GM18909 (cell line): ENCODE measurements around the gene CTAGE15.
"Not testable (repeated sequence)": the region's sequence is repeated elsewhere in the genome, so short reads cannot be mapped to it uniquely, and the experiment has no call there.

Experiments
- ATAC-seq: cut with Tn5 transposase; IDR thresholded peaks from one replicate; pipeline ENCODE4 v1.9.1; 2021; ENCODE audit warnings: mild to moderate bottlenecking; ENCODE audit not compliant: unreplicated experiment, poor library complexity

CTAGE15 gene, protein sequence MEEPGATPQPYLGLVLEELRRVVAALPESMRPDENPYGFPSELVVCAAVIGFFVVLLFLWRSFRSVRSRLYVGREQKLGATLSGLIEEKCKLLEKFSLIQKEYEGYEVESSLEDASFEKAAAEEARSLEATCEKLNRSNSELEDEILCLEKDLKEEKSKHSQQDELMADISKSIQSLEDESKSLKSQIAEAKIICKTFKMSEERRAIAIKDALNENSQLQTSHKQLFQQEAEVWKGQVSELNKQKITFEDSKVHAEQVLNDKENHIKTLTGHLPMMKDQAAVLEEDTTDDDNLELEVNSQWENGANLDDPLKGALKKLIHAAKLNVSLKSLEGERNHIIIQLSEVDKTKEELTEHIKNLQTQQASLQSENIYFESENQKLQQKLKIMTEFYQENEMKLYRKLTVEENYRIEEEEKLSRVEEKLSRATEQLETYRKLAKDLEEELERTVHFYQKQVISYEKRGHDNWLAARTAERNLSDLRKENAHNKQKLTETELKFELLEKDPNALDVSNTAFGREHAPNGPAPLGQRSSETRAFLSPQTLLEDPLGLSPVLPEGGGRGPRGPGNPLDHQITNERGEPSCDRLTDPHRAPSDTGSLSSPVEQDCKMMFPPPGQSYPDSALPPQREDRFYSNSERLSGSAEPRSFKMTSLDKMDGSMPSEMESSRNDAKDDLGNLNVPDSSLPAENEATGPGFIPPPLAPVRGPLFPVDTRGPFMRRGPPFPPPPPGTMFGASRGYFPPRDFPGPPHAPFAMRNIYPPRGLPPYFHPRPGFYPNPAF

DNA sequence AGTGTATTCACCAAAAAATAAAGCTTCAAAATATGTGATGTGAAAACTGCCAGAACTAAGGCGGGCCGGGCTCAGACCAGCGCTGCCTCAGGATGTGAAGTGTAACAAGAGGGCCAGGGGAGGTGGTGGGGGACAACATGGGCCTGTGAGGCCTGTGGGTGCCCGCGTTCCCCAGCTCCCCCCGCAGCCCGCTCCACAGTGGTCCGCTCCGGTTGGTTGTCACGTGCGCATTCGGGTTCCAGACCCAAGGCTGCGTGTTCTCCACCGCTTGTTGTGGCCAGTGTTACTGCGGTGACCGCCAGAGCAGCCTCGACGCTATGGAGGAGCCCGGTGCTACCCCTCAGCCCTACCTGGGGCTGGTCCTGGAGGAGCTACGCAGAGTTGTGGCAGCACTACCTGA, at the start of gene CTAGE15:
CTAGE15 (plus strand) TSS at position 301 of the 400 bp plus-strand sequence; CDS start at position 318, 17 bp downstream.
- not testable (repeated sequence) for ATAC-seq

DNA sequence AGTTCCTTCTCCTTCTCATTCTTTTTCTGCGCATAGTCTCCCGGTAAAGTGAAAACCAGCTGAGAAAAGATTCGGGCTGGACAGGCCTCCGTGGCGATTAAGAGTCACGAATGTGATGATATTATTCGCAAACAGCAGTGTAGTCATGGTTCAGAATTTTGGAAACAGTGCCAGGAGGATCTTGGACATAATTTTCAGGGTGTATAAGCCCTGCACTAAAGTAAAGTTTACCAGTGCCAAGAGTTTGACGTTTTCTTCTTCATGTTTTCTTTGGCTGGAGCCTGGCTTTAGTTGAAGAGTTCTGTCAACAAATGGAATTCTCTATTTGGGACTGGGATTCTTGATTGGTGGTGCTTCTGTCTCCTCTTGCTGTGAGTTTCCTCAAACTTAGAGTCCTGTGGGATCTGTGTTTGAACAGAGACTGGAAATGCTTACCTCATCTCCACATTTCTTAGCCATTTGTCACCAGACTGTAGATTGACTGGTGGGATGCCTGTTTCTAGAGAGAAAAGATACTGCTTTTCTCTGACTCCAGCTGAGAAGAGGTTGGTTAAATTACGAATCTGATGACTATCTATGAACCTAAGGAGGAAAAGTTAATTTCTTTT, 49.2 kb upstream of the CTAGE15 start:
- ATAC-seq = not testable (repeated sequence)

DNA sequence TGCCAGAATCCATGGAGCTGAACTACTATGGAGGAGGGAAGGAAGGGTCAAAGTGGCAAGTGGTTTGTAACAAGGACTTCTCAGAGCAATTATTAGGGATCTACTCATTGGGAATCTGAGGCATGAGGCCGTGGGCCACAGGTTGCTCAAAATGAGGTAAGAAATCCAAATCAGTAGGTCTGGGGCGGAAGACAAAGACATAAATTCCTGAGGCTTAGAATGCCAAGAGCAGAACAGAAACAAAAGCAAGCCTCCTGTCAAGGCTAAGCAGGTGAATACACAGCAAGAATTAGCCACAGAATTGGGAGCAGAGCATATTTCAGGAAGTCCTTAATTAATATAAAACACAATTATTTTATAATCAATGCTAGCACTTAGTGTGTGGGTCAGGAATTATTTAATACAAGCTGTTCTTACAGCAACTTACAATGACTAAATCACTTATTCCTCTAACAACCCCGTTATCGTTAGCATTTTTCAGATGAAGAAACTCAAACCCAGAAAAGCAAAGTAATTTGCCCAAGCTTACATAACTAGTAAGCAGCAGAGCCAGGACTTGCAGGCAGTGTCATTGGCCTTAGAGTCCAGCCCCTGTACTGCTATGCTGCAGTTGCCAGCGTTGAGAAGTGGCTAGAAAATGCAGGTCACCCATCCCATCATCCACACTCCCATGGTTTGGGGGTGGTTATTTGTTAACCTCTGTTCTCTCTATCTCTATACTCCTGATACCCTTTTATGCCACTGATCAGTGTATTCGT, 40.3 kb upstream of the CTAGE15 start:
- ATAC-seq = not testable (repeated sequence)

DNA sequence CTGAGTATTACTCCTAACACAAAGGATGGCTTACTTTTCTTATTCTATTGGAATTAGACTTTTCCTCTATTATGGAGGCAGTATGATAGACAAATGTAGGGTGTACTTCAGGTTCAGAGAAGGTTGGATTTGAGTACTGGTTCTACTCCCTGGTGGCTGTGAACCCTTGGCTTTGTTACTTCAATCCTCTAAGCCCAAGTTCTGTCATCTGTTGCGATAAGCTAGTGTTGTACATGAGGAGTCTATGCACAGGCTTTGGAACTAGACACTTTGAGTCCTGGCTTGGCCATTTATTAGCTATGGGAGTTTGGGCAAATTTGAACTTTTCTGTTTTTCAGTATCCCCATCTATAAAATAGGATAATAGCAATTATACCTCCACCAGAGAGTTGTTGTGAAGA, 39.7 kb upstream of the CTAGE15 start:
- not testable (repeated sequence) for ATAC-seq

DNA sequence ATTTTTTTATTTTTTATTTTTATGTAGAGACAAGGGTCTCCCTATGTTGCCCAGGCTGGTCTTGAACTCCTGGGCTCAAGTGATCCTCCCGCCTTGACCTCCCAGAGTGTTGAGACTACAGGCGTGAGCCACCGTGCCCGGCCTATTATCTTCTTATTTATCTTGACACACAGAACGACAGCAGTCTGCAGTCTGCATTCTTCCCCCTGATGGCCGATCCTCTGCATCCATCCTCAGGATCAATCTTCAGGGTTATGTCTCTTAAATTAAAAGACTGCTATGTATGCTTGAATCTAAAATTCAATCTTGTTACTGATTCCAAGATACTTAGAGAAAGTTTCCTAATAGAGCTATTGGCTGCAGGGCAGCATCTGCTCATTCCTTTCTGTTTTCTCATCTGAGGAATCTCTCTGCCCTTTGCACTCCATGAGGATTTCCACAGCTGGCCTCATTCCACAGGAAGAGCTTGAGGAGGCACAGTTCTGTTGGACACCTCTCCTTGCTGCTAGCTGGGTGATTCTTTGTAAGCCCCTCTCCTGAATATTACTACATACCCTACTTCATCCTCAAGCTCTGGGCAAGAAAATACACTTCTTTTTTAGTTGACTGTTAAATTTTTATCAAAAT, 38.3 kb upstream of the CTAGE15 start:
- ATAC-seq = not testable (repeated sequence)

DNA sequence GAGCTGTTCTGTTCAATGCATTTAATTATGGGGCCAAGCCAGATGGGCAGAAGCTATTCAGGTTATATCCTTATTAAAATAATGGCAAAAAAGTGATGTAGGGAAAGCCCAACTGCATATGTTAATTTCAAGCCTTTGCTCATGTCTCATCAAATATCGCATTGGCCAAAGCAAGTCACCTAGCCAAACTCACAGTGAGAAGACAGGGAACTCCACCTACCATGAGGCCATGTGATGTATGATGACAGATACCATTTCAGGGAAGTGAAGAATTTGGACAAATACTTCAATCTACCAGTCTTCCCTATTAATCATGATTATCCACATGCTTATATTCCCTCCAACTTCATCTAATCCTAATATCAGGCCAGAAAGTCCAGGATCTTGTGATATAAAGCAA, 35.2 kb upstream of the CTAGE15 start:
- ATAC-seq = not testable (repeated sequence)

DNA sequence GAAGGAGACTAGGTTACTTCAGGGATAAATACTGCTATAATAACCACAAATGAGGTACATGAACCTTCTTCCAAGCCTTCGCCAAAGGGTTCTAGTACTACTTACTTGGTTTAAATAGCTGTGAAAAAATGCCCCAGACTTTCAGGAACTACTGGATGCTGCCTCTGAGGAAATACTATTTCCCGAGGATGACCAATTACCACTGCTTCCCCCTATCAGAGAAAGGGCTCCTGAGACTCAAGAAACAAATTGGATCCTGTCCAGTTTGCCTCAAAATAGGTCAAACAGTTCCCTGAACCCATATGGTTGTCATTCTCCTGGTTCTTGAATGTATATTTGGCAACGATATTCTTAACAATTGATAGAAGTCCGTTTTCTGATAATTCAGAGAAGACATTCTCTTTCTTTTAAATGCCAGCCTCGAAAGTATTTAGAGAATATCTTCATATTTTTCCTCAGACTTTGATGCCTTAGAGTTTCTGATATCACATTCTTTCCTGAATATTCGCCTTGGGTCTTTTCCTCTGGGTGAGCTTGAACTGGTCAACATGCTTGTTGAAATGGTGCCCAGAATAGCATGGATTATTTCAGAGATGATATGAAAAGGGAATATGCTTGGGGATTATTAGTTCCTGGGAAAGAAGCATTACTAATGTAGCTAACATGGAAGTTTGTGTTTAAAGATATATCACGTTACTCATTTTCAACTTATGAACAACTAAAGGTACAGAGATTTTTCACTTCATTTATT, 28.1 kb upstream of the CTAGE15 start:
- not testable (repeated sequence) for ATAC-seq

DNA sequence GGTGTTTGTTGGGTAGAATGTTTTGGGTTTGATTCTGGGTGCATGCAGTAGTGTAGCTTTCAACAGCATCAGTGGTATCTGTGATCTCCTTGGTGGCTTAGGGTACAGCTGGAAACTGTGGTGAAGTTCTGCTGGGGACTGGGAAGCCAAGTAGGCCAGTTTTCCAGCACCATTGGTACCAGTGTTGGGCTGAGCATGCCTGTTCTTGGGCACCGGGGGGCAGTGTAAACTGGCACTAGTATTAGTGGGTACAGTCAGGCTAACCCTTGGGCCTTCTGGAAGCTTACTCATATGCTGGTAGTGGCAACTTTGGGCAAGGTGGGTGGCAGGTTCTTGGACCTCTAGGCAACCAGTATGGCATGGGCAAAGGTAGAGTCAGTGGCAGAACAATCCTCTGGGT, 15.6 kb upstream of the CTAGE15 start:
- ATAC-seq = not testable (repeated sequence)

DNA sequence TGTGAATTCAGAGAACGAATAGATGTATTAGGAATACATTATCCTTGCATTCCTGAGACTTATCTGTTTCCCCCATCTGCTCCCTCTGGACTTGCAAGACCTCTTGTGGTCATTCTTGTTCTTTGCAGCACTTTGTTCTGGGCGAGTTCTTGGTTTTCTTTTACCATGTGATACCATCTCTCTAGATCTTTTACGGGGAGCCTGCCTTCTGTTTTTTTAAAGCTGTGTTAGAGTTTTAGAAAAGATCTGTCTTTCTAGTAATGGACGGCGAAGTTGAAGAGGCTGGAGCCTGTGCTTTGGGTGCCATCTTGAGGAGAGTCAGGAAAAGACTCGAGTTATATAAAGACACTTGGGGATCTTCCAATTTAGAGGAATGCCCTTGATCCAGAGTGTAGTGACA, 8.3 kb upstream of the CTAGE15 start:
- ATAC-seq = not testable (repeated sequence)

DNA sequence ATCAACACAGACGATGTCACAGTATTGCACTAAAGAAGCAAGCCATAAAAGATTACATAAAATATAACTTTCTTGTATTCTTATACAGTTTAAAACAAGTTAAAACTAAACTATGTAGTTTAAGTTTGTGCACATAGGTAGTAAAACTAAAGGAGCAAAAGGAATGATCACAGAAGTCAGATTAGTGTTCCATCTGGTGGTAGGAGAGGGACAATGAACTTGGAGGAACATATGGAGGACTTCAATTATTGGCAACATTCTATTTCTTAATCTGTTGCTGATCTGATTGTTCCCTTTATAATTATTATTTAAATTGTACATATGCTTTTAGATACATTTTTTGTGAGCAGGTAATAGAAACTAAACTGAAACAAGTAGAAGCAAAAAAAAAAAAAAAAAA, 5.6 kb upstream of the CTAGE15 start:
- ATAC-seq = not testable (repeated sequence)

DNA sequence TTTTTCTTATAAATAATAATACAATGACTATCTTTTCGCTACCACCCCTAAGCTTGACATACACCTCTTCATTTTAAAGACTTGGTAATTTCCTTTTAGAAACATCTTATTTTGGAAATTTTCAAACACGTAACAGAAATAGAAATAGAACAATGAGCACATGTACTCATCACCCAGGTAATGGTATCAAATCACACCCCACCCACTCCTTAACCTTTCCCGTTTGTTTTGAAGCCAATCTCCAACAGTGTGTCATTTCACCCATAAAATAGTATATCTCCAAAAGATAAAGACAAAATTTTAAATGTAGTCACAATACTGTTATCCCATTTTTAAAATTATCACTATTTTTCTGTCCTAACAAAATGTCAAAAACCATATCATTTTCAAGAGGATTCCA, 16.6 kb downstream of the CTAGE15 start:
- ATAC-seq = not testable (repeated sequence)

DNA sequence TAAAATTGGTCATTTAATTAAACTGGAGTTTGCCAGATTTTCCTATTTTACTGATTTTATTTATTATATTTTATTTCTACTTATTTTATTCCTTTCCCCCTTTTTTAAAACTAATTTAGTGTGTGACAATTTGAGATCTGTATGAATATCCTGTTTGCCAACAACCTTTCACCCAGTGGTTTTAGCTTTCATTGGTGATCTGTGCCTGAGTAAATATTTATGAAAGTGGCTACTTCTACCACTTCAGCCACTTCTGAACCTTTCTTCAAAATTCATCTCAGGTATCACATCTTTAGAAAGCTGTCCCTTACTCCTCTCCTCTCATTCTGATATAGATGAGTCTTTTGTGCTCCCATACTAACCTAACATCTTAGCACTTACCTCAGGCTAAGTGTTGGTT, 18.3 kb downstream of the CTAGE15 start:
- not testable (repeated sequence) for ATAC-seq

DNA sequence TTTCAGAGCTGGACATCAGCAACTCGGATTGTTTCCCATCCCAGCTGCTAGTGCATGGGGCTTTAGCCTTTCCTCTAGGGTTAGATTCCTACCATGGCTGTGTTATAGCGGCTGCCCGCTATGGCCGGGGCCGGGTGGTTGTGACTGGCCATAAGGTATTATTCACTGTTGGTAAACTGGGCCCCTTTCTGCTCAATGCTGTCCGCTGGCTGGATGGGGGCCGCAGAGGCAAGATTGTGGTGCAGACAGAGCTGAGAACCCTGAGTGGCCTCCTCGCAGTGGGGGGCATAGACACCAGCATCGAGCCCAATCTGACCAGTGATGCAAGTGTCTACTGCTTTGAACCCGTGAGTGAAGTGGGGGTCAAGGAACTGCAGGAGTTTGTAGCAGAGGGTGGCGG, 26.5 kb downstream of the CTAGE15 start:
- ATAC-seq = not testable (repeated sequence)

DNA sequence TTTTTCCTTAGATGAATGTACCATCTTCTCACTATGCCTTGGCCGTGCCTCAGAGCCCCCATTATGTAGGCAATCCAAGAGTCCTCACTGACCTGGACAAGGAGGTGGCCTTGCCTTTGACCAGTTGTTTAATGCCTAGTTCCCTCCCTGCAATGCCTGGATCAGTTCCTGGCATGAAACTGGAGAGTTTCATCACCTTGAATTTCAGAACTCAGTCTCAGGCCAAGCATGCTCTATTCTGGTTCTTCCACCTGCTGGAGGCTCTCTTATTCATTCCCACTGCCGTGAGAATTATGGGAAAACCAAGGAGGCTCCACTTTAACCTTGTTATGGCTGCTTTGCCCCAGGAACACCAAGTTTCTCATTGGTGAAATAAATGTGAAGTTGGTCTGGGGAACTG, 31.9 kb downstream of the CTAGE15 start:
- not testable (repeated sequence) for ATAC-seq

DNA sequence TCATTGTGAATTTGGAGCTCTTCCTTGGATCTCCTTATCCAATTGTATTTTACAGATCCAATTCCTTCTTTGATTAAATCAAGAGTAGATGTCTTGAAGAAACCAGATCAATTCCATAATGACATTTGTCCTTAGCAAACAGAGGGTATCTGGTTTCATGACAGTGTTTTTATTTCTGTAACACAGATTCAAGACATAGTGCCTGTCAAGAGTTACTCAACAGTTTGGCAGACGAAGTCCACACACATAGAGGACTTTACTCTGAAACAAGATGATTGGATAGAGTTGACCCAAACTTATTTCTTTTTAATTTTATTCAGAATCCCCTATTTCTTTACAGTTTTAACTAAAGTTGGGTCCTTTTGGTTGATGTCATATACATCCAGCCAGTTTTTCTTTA, 34.5 kb downstream of the CTAGE15 start:
- ATAC-seq = not testable (repeated sequence)

DNA sequence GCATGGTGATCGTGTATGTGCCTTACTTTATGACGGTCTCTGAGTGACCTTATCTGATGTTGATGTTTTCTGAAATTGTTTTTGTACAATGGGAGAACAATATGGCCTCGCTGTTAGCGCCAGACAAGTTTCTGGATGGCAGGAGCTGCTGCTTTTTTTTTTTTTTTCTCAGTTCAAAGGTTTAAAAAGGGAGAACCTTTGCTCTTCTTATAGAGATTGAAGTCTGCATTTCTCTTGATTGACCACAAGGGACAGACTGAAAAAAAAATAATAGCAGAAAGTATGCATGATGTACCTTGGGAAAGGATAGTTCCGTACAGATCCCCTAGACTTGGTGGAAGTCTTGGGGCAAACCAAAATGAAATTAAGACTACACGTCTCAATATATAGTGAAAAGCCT, 43.9 kb downstream of the CTAGE15 start:
- ATAC-seq = not testable (repeated sequence)

DNA sequence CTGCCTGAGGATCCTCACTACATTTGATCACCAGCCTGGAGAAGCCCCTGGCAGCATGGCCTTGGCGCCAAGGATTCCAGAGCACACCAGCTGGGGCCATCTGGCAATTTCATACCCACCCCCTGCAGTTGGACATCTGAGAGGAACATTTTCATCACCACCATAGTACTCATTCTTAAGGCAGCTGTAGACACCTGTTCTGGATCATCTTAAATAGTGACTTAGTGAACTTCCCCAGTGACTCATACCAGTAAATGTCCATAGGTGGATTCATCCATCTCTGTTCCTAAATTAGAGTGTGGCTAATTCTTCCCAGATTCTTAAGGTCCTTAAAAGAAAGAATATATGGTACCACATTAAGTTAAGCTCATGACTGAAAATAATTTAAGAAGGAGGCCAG, 45.6 kb downstream of the CTAGE15 start:
- ATAC-seq = not testable (repeated sequence)

DNA sequence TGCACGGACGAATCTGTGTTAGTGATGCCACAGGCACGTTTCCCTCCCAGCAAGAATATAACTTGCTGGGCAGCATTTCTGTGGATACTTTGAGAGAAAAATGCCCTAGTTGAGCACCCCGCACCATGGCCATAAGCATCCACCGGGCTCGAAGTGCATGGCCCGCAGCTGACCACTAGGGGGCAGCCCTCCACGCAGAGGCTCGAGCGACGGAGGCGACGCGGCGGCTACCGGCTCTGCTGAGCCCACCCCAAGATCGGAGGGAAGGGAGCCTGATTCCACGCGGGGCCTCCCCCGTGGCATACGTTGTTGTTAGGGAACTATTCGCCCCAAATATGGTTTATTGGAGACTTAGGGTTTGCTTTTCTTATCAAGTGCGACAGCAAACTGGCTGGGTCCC, 48.5 kb downstream of the CTAGE15 start:
- ATAC-seq = peak; percentile 22

DNA sequence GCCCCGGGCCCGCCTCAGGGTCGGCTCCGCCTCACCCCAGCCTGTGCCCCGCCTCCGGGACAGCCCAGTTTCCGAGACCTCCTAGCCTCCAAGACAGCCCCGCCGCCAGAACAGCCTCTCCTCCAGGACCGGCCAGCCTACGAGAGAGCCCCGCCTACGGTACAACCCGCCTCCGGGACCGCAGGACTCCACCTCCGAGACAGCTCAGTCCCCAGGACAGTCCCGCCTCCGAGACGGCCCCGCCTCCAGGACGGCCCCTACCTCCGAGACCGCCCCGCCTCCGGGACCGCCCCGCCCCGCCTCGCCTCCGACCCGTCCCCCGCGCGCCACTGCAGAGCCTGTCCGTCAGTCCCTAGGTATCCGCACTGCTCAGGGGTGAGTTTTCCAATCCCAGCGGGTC, 49.0 kb downstream of the CTAGE15 start, which contains the start of gene TCAF2:
TCAF2 (plus strand) TSS at position 329 of the 400 bp plus-strand sequence.
- ATAC-seq = peak; percentile 88
